K562 (cell line): ENCODE results near the gene ZNF763. TPM values are rescaled to one million over a fixed set of nuclear protein-coding genes. Genes with fewer than 3 reads are reported as not detected.

ENCODE experiments used
- ATAC-seq: fragments of 200-7000 bp; cut with Tn5 transposase; 3 replicates; pipeline ENCODE4 v1.9.1; 2020; ENCODE audit warnings: moderate library complexity
- BruUV-seq: library from RNA; stranded (reverse); fragments of 400-500 nt; replicated peaks from 2 replicates; lab custom pipeline; 2021; lab: Mats Ljungman, UMichigan
- CTCF ChIA-PET: fragments of 300-600 bp; formaldehyde crosslinking; extraction: SDS; loops from one replicate; lab custom pipeline; 2021; ENCODE audit warnings: low intra/inter-chr PET ratio; lab: Yijun Ruan, JAX
- POLR2A ChIA-PET: fragments of 300-600, 350-650 bp; sonication (Branson Sonifier 250); formaldehyde crosslinking; extraction: SDS; loops from one replicate; lab custom pipeline; 2021; ENCODE audit warnings: antibody characterized with exemption, inconsistent platforms; lab: Yijun Ruan, JAX
- DNase-seq, 4 experiments: peaks; one replicate each; pipeline versions ENCODE4 v3.0.0 to v3.0.0-alpha.2; 2011 to 2018; ENCODE audit warnings: low spot score in 3 of 4, mixed read lengths in 3 of 4; ENCODE audit errors: extremely low read depth in 1 of 4
- FAIRE-seq: peaks from 2 replicates; lab custom pipeline; 2011; peaks lifted over from hg19 to GRCh38; lab: Jason Lieb, UNC
- H2AFZ ChIP-seq: 2 replicates; pipeline ENCODE4 v1.6.0; 2011; ENCODE audit warnings: low read depth, low read length, control low read depth, inconsistent platforms
- H3K27ac ChIP-seq: fragments of 200-600 bp; 3 replicates; pipeline ENCODE4 v1.8.0; 2011; ENCODE audit warnings: low read depth, mild to moderate bottlenecking, control low read depth, inconsistent platforms, low read length, moderate library complexity, mixed read lengths; ENCODE audit errors: extremely low read depth
- H3K27me3 ChIP-seq, 2 experiments: fragments of 300-600 bp in 1 of 2; 2 replicates in 1 of 2; 3 replicates in 1 of 2; pipeline versions ENCODE4 v1.6.0 to v1.8.0; 2011; ENCODE audit warnings: inconsistent platforms in 2 of 2, low read length in 2 of 2, mild to moderate bottlenecking in 1 of 2, mixed read lengths in 1 of 2, moderate library complexity in 1 of 2; ENCODE audit not compliant: control insufficient read depth in 2 of 2, insufficient read depth in 2 of 2
- H3K36me3 ChIP-seq: fragments of 300-600 bp; 3 replicates; pipeline ENCODE4 v1.8.0; 2011; ENCODE audit warnings: mild to moderate bottlenecking, low read length, inconsistent platforms; ENCODE audit not compliant: control insufficient read depth, insufficient read depth
- H3K4me1 ChIP-seq, 2 experiments: fragments of 200-600 bp in 1 of 2; replicated peaks in 1 of 2; 2 replicates in 1 of 2; 3 replicates in 1 of 2; pipeline versions ENCODE4 v1.5.1 to v1.8.0; 2011; ENCODE audit warnings: inconsistent platforms in 2 of 2, low read length in 2 of 2, mild to moderate bottlenecking in 1 of 2, mixed read lengths in 1 of 2, moderate library complexity in 1 of 2; ENCODE audit not compliant: control insufficient read depth in 2 of 2, insufficient read depth in 2 of 2
- H3K4me2 ChIP-seq: 2 replicates; pipeline ENCODE4 v1.6.1; 2011; ENCODE audit warnings: low read length, control low read depth, inconsistent platforms, mixed read lengths; ENCODE audit not compliant: insufficient read depth
- H3K4me3 ChIP-seq: fragments of 200-600 bp; sonication (generic), shearing (Covaris generic); 2 replicates; pipeline ENCODE4 v1.5.1; 2016; ENCODE audit warnings: control low read depth, inconsistent platforms
- H3K79me2 ChIP-seq: fragments of 200-600 bp; 3 replicates; pipeline ENCODE4 v1.8.0; 2011; ENCODE audit warnings: low read length, inconsistent platforms; ENCODE audit not compliant: control insufficient read depth, insufficient read depth
- H3K9ac ChIP-seq, 2 experiments: 2 replicates each; pipeline versions ENCODE4 v1.6.0 to v1.6.1; 2011; ENCODE audit warnings: low read depth in 2 of 2, low read length in 2 of 2, control low read depth in 1 of 2, inconsistent platforms in 1 of 2, mild to moderate bottlenecking in 1 of 2, mixed read lengths in 1 of 2; ENCODE audit not compliant: insufficient read depth in 1 of 2
- H3K9me1 ChIP-seq: one replicate; pipeline ENCODE4 v1.6.0; 2011; ENCODE audit warnings: inconsistent platforms, mild to moderate bottlenecking, low read length, moderate library complexity; ENCODE audit not compliant: control insufficient read depth, insufficient read depth
- H3K9me3 ChIP-seq: replicated peaks from 2 replicates; pipeline ENCODE4 v1.5.1; 2011; ENCODE audit warnings: low read depth, low read length, inconsistent platforms; ENCODE audit not compliant: control insufficient read depth, insufficient read depth
- H4K20me1 ChIP-seq: replicated peaks from 2 replicates; pipeline ENCODE4 v1.6.1; 2011; ENCODE audit warnings: low read length, inconsistent platforms, mixed read lengths; ENCODE audit not compliant: control insufficient read depth, insufficient read depth
- BMI1 ChIP-seq: fragments of 150-350 bp; IDR thresholded peaks from 2 replicates; pipeline ENCODE4 v1.6.1; 2014; ENCODE audit warnings: low read length
- CTCF ChIP-seq, 3 experiments: IDR thresholded peaks in 2 of 3; conservative IDR thresholded peaks in 1 of 3; 2 replicates each; pipeline ENCODE4 v1.5.1; 2011 to 2012; ENCODE audit warnings: low read length in 3 of 3, mild to moderate bottlenecking in 3 of 3, control low read depth in 2 of 3, improper control_type of control experiment in 1 of 3, inconsistent platforms in 1 of 3, low read depth in 1 of 3, mixed read lengths in 1 of 3, moderate library complexity in 1 of 3; ENCODE audit not compliant: insufficient read depth in 2 of 3
- FUS ChIP-seq: fragments of 200-400 bp; formaldehyde crosslinking; optimal IDR thresholded peaks from 2 replicates; pipeline ENCODE3; 2017; ENCODE audit warnings: low read depth, low read length
- REST ChIP-seq, 2 experiments: fragments of 450-650 bp; formaldehyde crosslinking in 1 of 2; IDR thresholded peaks; 2 replicates each; pipeline versions ENCODE4 v1.4.0 to v1.6.1; 2014 to 2020; ENCODE audit warnings: mild to moderate bottlenecking in 2 of 2, borderline replicate concordance in 1 of 2, low read depth in 1 of 2
- TAL1 ChIP-seq: fragments of 450-650 bp; IDR thresholded peaks from 2 replicates; pipeline ENCODE4 v1.6.1; 2016; ENCODE audit warnings: mild to moderate bottlenecking
- TFAP4 ChIP-seq: sonication (generic); formaldehyde crosslinking; IDR thresholded peaks from 2 replicates; pipeline ENCODE4 v1.8.0; 2022; ENCODE audit warnings: missing genetic modification reagents, mild to moderate bottlenecking, moderate library complexity, borderline replicate concordance
- ZBTB7A ChIP-seq: IDR thresholded peaks from 2 replicates; pipeline ENCODE4 v1.6.1; 2011; ENCODE audit warnings: low read depth, mild to moderate bottlenecking, low read length, moderate library complexity, borderline replicate concordance; ENCODE audit not compliant: control insufficient read depth
- ZNF311 ChIP-seq: fragments of 250-450 bp; sonication (Bioruptor Pico); IDR thresholded peaks from 2 replicates; pipeline ENCODE4 v1.4.0; 2020; ENCODE audit warnings: mild to moderate bottlenecking, moderate library complexity
- ZNF644 ChIP-seq: fragments of 200-800 bp; sonication (Bioruptor generic); IDR thresholded peaks from 2 replicates; pipeline ENCODE4 v1.6.1; 2016; ENCODE audit warnings: low read depth, missing genetic modification characterization, missing compliant biosample characterization
- WGBS: fragments of 100-300 bp; shearing (Covaris generic); methylation state at CpG from one replicate; pipeline ENCODE4 v1.1.6; 2016; ENCODE audit warnings: low coverage, mixed read lengths; ENCODE audit not compliant: insufficient coverage; ENCODE audit errors: missing lambda C conversion rate; 5-methylcytosine and 5-hydroxymethylcytosine counted together
- in situ Hi-C: fragments of 300-500 bp; cut with MboI; formaldehyde crosslinking; loops from 4 replicates; pipeline ENCODE4 v1.15.0; 2018; ENCODE audit warnings: inconsistent platforms, mixed read lengths
- intact Hi-C: fragments of 100-400 bp; cut with micrococcal nuclease; formaldehyde crosslinking; loops from 2 replicates; pipeline ENCODE4 v1.14.2; 2022
- polyA plus RNA-seq, 8 experiments: library from polyadenylated mRNA; depleted of rRNA in 4 of 8; stranded (reverse) in 5 of 8; unstranded in 3 of 8; fragments of >200 nt; fragmentation: Nextera tagmentation in 2 of 8; fragmentation: Illumina TruSeq in 1 of 8; extraction: Ambion mirVana in 2 of 8; extraction: Trizol in 1 of 8; gene quantifications; 2 replicates each; pipeline versions ENCODE4 v1.2.1 to v1.2.3, GENCODE V29; 2011 to 2014; ENCODE audit warnings: inconsistent platforms in 1 of 8, missing spikeins in 1 of 8
- total RNA-seq, 7 experiments: library from RNA; depleted of rRNA in 6 of 7; stranded (reverse); fragments of >200 nt in 6 of 7; fragmentation: Illumina TruSeq in 2 of 7; extraction: Trizol in 2 of 7; gene quantifications; 2 replicates each; pipeline versions ENCODE4 v1.2.1 to v1.2.3, GENCODE V29; 2011 to 2021; ENCODE audit warnings: low replicate concordance in 1 of 7

The ZNF763 gene
- total and polyA plus RNA-seq, 9 of the 15 experiments (the other 6 are each of a cell fraction or from before 2014, with no cell fraction given) = 0.08 to 0.28 (median 0.16) TPM; not detected in 3

- no TSS peak for BruUV-seq
- POLR2A ChIA-PET = interaction anchor here (1.0 kb wide), 2 partner anchors 59 to 177 kb away, joined by 3 to 5 read pairs; partner anchors contain the start of gene ZNF20
- Histone ChIP-seq H4K20me1 (no peaks in the 10 kb centered on the region), H3K9me3 (no peaks in the 10 kb centered on the region; the same call in 1 of the 2 replicates), H3K4me1 (peaks cover 0 to 7% of the 10 kb centered on the region in 2 experiments; a peak in 2 of 5 replicates), H3K27ac (no peak overlapping the region), H3K9ac (no peak overlapping the region), H3K9me1 (no peaks in the 10 kb centered on the region), H3K4me3 (no peak overlapping the region), H2AFZ (no peak overlapping the region), H3K4me2 (no peak overlapping the region), H3K36me3 (no peaks in the 10 kb centered on the region), H3K79me2 (no peaks in the 10 kb centered on the region), H3K27me3 (no peaks in the 10 kb centered on the region)
- peak; percentile 77 for FAIRE-seq
- peak; percentile 95 for ATAC-seq
- CTCF ChIA-PET = no interaction called here
- in situ Hi-C loops = no loop called here
- intact Hi-C loops = loop anchor here (1.0 kb wide), 1 partner anchor 178 kb away; no protein-coding TSS in a partner anchor
- DNase-seq = peak; percentile 52 to 70 (median 61)
- 7% methylated on average over 26 of the region's 26 CpGs for WGBS
- TF ChIP-seq ZNF311 (CRISPR knock-in tag) = no peak
- TF ChIP-seq CTCF (IDR thresholded peaks at IDR 0.05 in 2 of 3, conservative IDR thresholded peaks at IDR 0.05 in 1 of 3; ENCODE audit: insufficient read depth in 2 of 3, low read depth in 1 of 3, low read length in 3 of 3) = peak; percentile 69 to 81 (median 70)
- no peak for TF ChIP-seq BMI1
- TF ChIP-seq TAL1 = no peak
- no peak for TF ChIP-seq FUS
- no peak for TF ChIP-seq TFAP4 (CRISPR knock-in tag)
- TF ChIP-seq ZBTB7A = no peak
- TF ChIP-seq REST (IDR thresholded peaks at IDR 0.05; ENCODE audit: borderline replicate concordance) = peak; percentile 40; the same call in 1 of the 2 replicates
- TF ChIP-seq REST (CRISPR knock-in tag; IDR thresholded peaks at IDR 0.05; ENCODE audit: low read depth) = no peak
- TF ChIP-seq ZNF644 (tag) = no peak
Observed at GRCh38 chr19:11963566-11964355, 1.1 kb upstream of the ZNF763 start.
